ACC112 (cell line): ENCODE results near the gene CCDC82.

Experiments
- H2AFZ ChIP-seq: fragments of 200-600 bp; sonication (generic); one replicate; pipeline ENCODE4 v1.6.0; 2017; ENCODE audit warnings: antibody characterized with exemption, low read length; ENCODE audit not compliant: unreplicated experiment
- H3K27ac ChIP-seq: fragments of 200-600 bp; sonication (generic); 2 replicates; pipeline ENCODE4 v1.5.1; 2014; ENCODE audit warnings: low read depth, mild to moderate bottlenecking, antibody characterized with exemption, low read length, moderate library complexity
- H3K27me3 ChIP-seq: fragments of 200-600 bp; sonication (generic); 2 replicates; pipeline ENCODE4 v1.6.1; 2014; ENCODE audit warnings: mild to moderate bottlenecking, antibody characterized with exemption, low read length, moderate library complexity, mixed read lengths; ENCODE audit not compliant: insufficient read depth
- H3K36me3 ChIP-seq: fragments of 200-600 bp; sonication (generic); 2 replicates; pipeline ENCODE4 v1.6.1; 2016; ENCODE audit warnings: mild to moderate bottlenecking, antibody characterized with exemption, low read length, moderate library complexity, mixed read lengths; ENCODE audit not compliant: insufficient read depth
- H3K4me1 ChIP-seq: fragments of 200-600 bp; sonication (generic); one replicate; pipeline ENCODE4 v1.6.1; 2016; ENCODE audit warnings: low read length, mixed read lengths; ENCODE audit not compliant: insufficient read depth, unreplicated experiment, control insufficient read depth
- H3K4me3 ChIP-seq: fragments of 200-600 bp; sonication (generic); 2 replicates; pipeline ENCODE4 v1.5.1; 2014; ENCODE audit warnings: mild to moderate bottlenecking, low read depth, low read length
- H3K79me2 ChIP-seq: fragments of 200-600 bp; sonication (generic); one replicate; pipeline ENCODE4 v1.6.0; 2016; ENCODE audit warnings: low read length; ENCODE audit not compliant: control insufficient read depth, unreplicated experiment, insufficient read depth

Gene CCDC82

GRCh38 chr11:96306933-96307775 lies 82.6 kb downstream of the CCDC82 start:
- Histone ChIP-seq H3K36me3 (no peaks in the 10 kb centered on the region), H3K27me3 (no peaks in the 10 kb centered on the region), H3K4me1 (peaks cover 90% of the 10 kb centered on the region), H3K79me2 (peaks cover 75% of the 10 kb centered on the region), H2AFZ (no peak overlapping the region), H3K4me3 (peak overlapping the region; percentile 62), H3K27ac (peak overlapping the region; percentile 90)

- H3K4me1 ChIP-seq = peaks cover 90% of the 10 kb centered on the region
Observed at GRCh38 chr11:96306600-96306932, 83.1 kb downstream of the CCDC82 start.

GRCh38 chr11:96306071-96306470 lies 83.6 kb downstream of the CCDC82 start:
- H2AFZ ChIP-seq = no peak overlapping the region
- peaks cover 90% of the 10 kb centered on the region for H3K4me1 ChIP-seq
- H3K27ac ChIP-seq = peak overlapping the region; percentile 90
- H3K27me3 ChIP-seq = no peaks in the 10 kb centered on the region
- no peaks in the 10 kb centered on the region for H3K36me3 ChIP-seq
- peak overlapping the region; percentile 52 for H3K4me3 ChIP-seq
- H3K79me2 ChIP-seq = peaks cover 80% of the 10 kb centered on the region

More at GRCh38 chr11:96306600-96306932, 83.1 kb downstream of the CCDC82 start:
- Histone ChIP-seq H3K4me3 (peak overlapping the region; percentile 52), H3K27me3 (no peaks in the 10 kb centered on the region), H3K36me3 (no peaks in the 10 kb centered on the region), H3K27ac (peak overlapping the region; percentile 90), H2AFZ (no peak overlapping the region), H3K79me2 (peaks cover 77% of the 10 kb centered on the region)

- H3K4me1 ChIP-seq = peaks cover 75% of the 10 kb centered on the region
- H2AFZ ChIP-seq = no peak overlapping the region
- H3K36me3 ChIP-seq = no peaks in the 10 kb centered on the region
- no peaks in the 10 kb centered on the region for H3K27me3 ChIP-seq
- peak overlapping the region; percentile 21; the same call in 1 of the 2 replicates for H3K4me3 ChIP-seq
- H3K27ac ChIP-seq = peak overlapping the region; percentile 90
- peaks cover 81% of the 10 kb centered on the region for H3K79me2 ChIP-seq
Observed at GRCh38 chr11:96303980-96304379, 85.7 kb downstream of the CCDC82 start.

GRCh38 chr11:96303064-96303463 lies 86.6 kb downstream of the CCDC82 start:
- Histone ChIP-seq H2AFZ (no peak overlapping the region), H3K79me2 (peaks cover 76% of the 10 kb centered on the region), H3K27me3 (no peaks in the 10 kb centered on the region), H3K4me3 (peak overlapping the region; percentile 45), H3K27ac (peak overlapping the region; percentile 90), H3K4me1 (peaks cover 65% of the 10 kb centered on the region), H3K36me3 (0 out of 2 replicates have a peak, but pooled peaks cover 3% of the 10 kb centered on the region)
